GM19240 (cell line): ENCODE results near the gene TSC2.
"Not testable (repeated sequence)": the region's sequence is repeated elsewhere in the genome, so short reads cannot be mapped to it uniquely, and the experiment has no call there.

Source experiments
- DNase-seq: peaks from one replicate; pipeline ENCODE4 v3.0.0; 2011; ENCODE audit warnings: low spot score; ENCODE audit not compliant: insufficient read length

TSC2 gene

GRCh38 chr16:2117960-2118722 is 70.4 kb downstream of the TSC2 start:
- not testable (repeated sequence) for DNase-seq

GRCh38 chr16:2121325-2121724 is 73.5 kb downstream of the TSC2 start:
- not testable (repeated sequence) for DNase-seq

- no peak for DNase-seq
Observed at GRCh38 chr16:2121853-2122252, 74.1 kb downstream of the TSC2 start.

GRCh38 chr16:2122429-2122828 is 74.6 kb downstream of the TSC2 start:
- DNase-seq: no peak

- not testable (repeated sequence) for DNase-seq
Observed at GRCh38 chr16:2122934-2123683, 75.3 kb downstream of the TSC2 start.

- not testable (repeated sequence) for DNase-seq
Observed at GRCh38 chr16:2123706-2124376, 76.1 kb downstream of the TSC2 start.

- DNase-seq: not testable (repeated sequence)
Observed at GRCh38 chr16:2124377-2124693, 76.5 kb downstream of the TSC2 start.

- DNase-seq: not testable (repeated sequence)
Observed at GRCh38 chr16:2124694-2125444, 77.1 kb downstream of the TSC2 start.

GRCh38 chr16:2125609-2126008 is 77.8 kb downstream of the TSC2 start:
- not testable (repeated sequence) for DNase-seq

- DNase-seq: not testable (repeated sequence)
Observed at GRCh38 chr16:2126161-2126743, 78.5 kb downstream of the TSC2 start.

- not testable (repeated sequence) for DNase-seq
Observed at GRCh38 chr16:2126928-2127556, 79.3 kb downstream of the TSC2 start.

GRCh38 chr16:2127630-2128280 is 80.0 kb downstream of the TSC2 start:
- not testable (repeated sequence) for DNase-seq

GRCh38 chr16:2129251-2129650 is 81.5 kb downstream of the TSC2 start:
- not testable (repeated sequence) for DNase-seq

- DNase-seq: not testable (repeated sequence)
Observed at GRCh38 chr16:2129890-2130447, 82.2 kb downstream of the TSC2 start.

GRCh38 chr16:2133797-2134196 is 86.0 kb downstream of the TSC2 start:
- DNase-seq: not testable (repeated sequence)

- DNase-seq: not testable (repeated sequence)
Observed at GRCh38 chr16:2135071-2135470, 87.3 kb downstream of the TSC2 start.

GRCh38 chr16:2135770-2136490 is 88.1 kb downstream of the TSC2 start, which contains the start of gene PKD1:
PKD1 (minus strand) TSS chr16:2135898; CDS start chr16:2135689, 209 bp downstream.
- DNase-seq: not testable (repeated sequence)
